ENCODE results near the gene BANK1. TPM values are rescaled to one million over a fixed set of nuclear protein-coding genes. Genes with fewer than 3 reads are reported as not detected.

BANK1 gene
- total and polyA plus RNA-seq, 2 of the 4 experiments (the other 2 are of a cell fraction): under 0.01 to 0.51 TPM

DNA sequence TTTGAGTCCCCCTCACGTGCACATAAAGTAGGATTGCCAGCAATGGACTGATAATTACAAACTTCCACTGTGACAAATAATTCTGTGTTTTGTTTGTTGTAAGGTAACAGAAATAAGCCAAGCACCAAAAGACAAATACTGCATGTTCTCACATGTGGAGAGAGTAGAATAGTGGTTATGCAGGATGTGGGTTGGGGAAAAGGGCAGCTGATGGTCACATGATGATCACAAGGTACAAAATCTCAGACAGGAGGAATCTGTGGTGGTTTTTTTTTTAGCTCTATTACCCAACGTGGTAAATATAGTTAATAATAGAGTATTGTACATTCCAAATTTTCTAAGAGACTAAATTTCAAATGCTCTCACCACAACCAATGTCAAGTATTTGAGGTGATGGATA lies 182.3 kb downstream of the BANK1 start:
- no peak overlapping the region for H2BK20ac ChIP-seq (ENCODE audit: low read depth, low read length)
- peaks cover 1% of the 10 kb centered on the region; the same call in 1 of the 2 replicates for H3K4me1 ChIP-seq (ENCODE audit: control insufficient read depth, insufficient read depth, low read length)
- no peaks in the 10 kb centered on the region for H3K9me3 ChIP-seq (ENCODE audit: control insufficient read depth, insufficient read depth, low read length)
- H3K27me3 ChIP-seq (ENCODE audit: control insufficient read depth, insufficient read depth, low read length): no peaks in the 10 kb centered on the region
- ATAC-seq (ENCODE audit: low read depth): no peak
- no peak overlapping the region for H3K23ac ChIP-seq (ENCODE audit: low read depth, low read length)
- H2BK5ac ChIP-seq (ENCODE audit: low read depth, low read length, poor library complexity, severe bottlenecking): no peak overlapping the region
- H3K56ac ChIP-seq (ENCODE audit: extremely low read depth, insufficient read depth, low read length): no peak overlapping the region
- H2AFZ ChIP-seq (replicated peaks; ENCODE audit: low read length, poor library complexity): no peak overlapping the region
- no peaks in the 10 kb centered on the region for H3K36me3 ChIP-seq (ENCODE audit: control insufficient read depth, insufficient read depth, low read length)
- no CpG with 5 or more reads among the region's 2 CpGs for WGBS, 2 experiments (ENCODE audit: extremely low coverage in 2 of 2, insufficient read length in 1 of 2)
- no peaks in the 10 kb centered on the region for H4K20me1 ChIP-seq (ENCODE audit: insufficient read depth, low read length)
- no peak overlapping the region for H2AK9ac ChIP-seq (replicated peaks; ENCODE audit: low read depth, low read length, poor library complexity)
- no peak overlapping the region for H3K4ac ChIP-seq (ENCODE audit: low read depth, low read length)
- ChIA-PET CTCF (interaction anchor here (1.0 kb wide), 1 partner anchor 10 kb away, joined by 4 read pairs; no protein-coding TSS in a partner anchor), POLR2A (ENCODE audit: unreplicated experiment) (no interaction called here)
- H3K79me1 ChIP-seq (ENCODE audit: low read depth in 1 of 2, low read length in 2 of 2): no peaks in the 10 kb centered on the region
- no peak overlapping the region for H3K18ac ChIP-seq (ENCODE audit: low read depth, low read length)
- no peak overlapping the region; the same call in 2 of the 3 replicates for H2BK15ac ChIP-seq (ENCODE audit: low read depth, low read length)
- TF ChIP-seq CTCF (conservative IDR thresholded peaks at IDR 0.05; ENCODE audit: low read depth, low read length): no peak
- no peak for TF ChIP-seq MXI1 (IDR thresholded peaks at IDR 0.05; ENCODE audit: borderline replicate concordance, low read depth, low read length)
- TF ChIP-seq BHLHE40 (IDR thresholded peaks at IDR 0.05; ENCODE audit: low read depth, low read length): no peak
- TF ChIP-seq MAZ (IDR thresholded peaks at IDR 0.05; ENCODE audit: borderline replicate concordance, low read depth, low read length): no peak
- no peak for TF ChIP-seq CHD1 (IDR thresholded peaks at IDR 0.05; ENCODE audit: low read depth, low read length)
- TF ChIP-seq MAFK (IDR thresholded peaks at IDR 0.05; ENCODE audit: low read depth, low read length): no peak
- TF ChIP-seq RAD21 (IDR thresholded peaks at IDR 0.05; ENCODE audit: low read length): no peak
- TF ChIP-seq FOS (IDR thresholded peaks at IDR 0.05; ENCODE audit: low read depth, low read length): no peak
- no peak for TF ChIP-seq USF2 (IDR thresholded peaks at IDR 0.05; ENCODE audit: low read depth, low read length)
- TF ChIP-seq RCOR1 (IDR thresholded peaks at IDR 0.05; ENCODE audit: insufficient replicate concordance, low read length): no peak
- TF ChIP-seq NFE2L2 (IDR thresholded peaks at IDR 0.05; ENCODE audit: low read depth, low read length): no peak
- no peak for TF ChIP-seq CEBPB (IDR thresholded peaks at IDR 0.05; ENCODE audit: low read depth, low read length)
- TF ChIP-seq SMC3 (IDR thresholded peaks at IDR 0.05; ENCODE audit: low read depth, low read length): no peak
- TF ChIP-seq RFX5 (IDR thresholded peaks at IDR 0.05; ENCODE audit: low read depth, low read length): no peak
- TF ChIP-seq ELK1 (IDR thresholded peaks at IDR 0.05; ENCODE audit: borderline replicate concordance, low read depth, low read length): no peak
- no peak for TF ChIP-seq POLR2A (IDR thresholded peaks at IDR 0.05; ENCODE audit: low read depth, low read length)
- no peak overlapping the region for H3K4me2 ChIP-seq (ENCODE audit: low read depth, low read length)
- H3K9me1 ChIP-seq (ENCODE audit: insufficient read depth, low read length): no peaks in the 10 kb centered on the region
- no peak for DNase-seq
- no peak overlapping the region for H3K14ac ChIP-seq (replicated peaks; ENCODE audit: low read depth, low read length)
- no peak overlapping the region for H4K91ac ChIP-seq (ENCODE audit: insufficient read depth, low read depth, low read length)
- intact Hi-C loops (cut with micrococcal nuclease): no loop called here
- H4K8ac ChIP-seq (ENCODE audit: low read depth in 2 of 2, low read length in 2 of 2): no peak overlapping the region
- no peak overlapping the region for H3K4me3 ChIP-seq (ENCODE audit: insufficient read depth, low read depth, low read length)
- no peak overlapping the region for H3K9ac ChIP-seq (ENCODE audit: low read depth, low read length)
- no TSS peak for BruUV-seq (replicated peaks)
- dilution Hi-C loops (cut with HindIII; ENCODE audit: low sequenced_read_pairs, unreplicated experiment): no loop called here
- H4K5ac ChIP-seq (ENCODE audit: low read depth, low read length): no peak overlapping the region
- H2AK5ac ChIP-seq (ENCODE audit: low read depth, low read length): no peak overlapping the region
- no peak overlapping the region for H2BK120ac ChIP-seq (ENCODE audit: low read depth, low read length)
- in situ Hi-C loops (cut with MboI; ENCODE audit: low sequenced_read_pairs): no loop called here
- no peak overlapping the region for H3K27ac ChIP-seq (ENCODE audit: insufficient read depth, low read length)
